ENCODE measurements around the gene SDK1. TPM values are rescaled to one million over a fixed set of nuclear protein-coding genes. Genes with fewer than 3 reads are reported as not detected.

Gene SDK1
- total and polyA plus RNA-seq, 2 of the 8 experiments (the other 6 are each of a cell fraction or from before 2014, with no cell fraction given), result 3.3 to 7.2 TPM

DNA sequence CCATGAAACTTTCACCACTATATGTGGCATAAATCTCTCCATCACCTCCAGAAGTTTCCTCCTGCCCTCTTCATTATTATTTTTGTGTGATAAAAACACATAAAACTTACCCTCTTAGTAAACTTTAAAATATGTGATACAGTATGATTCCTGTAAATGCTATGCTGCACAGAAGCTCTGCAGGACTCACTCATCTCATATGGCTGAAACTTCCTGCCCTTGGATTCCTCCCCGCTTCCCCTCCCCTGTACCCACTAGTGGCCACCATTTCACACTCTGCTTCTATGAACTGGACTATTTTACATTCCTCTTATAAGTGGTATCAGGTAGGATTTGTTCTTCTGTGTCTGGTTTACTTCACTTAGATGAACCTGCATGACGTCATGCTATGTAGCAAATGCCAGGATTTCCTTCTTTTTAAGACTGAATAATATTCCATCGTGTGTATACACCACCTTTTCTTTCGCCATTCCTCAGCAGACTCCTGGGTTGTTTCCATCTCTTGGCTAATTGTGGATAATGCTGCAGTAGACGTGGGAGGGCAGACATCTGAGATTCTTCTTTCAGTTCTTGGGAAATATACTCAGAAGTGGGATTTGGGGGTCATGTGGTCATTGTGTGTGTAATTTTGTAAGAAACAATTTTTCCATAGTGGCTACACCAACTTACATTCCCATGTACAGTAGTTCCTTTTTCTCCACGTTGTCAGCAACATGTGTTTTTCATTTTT lies 335.2 kb downstream of the SDK1 start:
- Histone ChIP-seq H3K23ac (ENCODE audit: insufficient read length) (no peak overlapping the region), H2BK20ac (ENCODE audit: low read length) (no peak overlapping the region), H4K20me1 (replicated peaks in 1 of 2; ENCODE audit: control insufficient read depth in 1 of 2, insufficient read depth in 2 of 2, low read length in 2 of 2) (no peaks in the 10 kb centered on the region), H3K4ac (replicated peaks; ENCODE audit: insufficient read length, low read depth, low read length) (no peak overlapping the region), H2BK15ac (ENCODE audit: low read length) (no peak overlapping the region), H3K36me3 (ENCODE audit: control insufficient read depth in 2 of 4, insufficient read depth in 4 of 4, low read length in 3 of 4) (no peaks in the 10 kb centered on the region), H3K27me3 (replicated peaks in 1 of 4; ENCODE audit: control insufficient read depth in 3 of 4, extremely low read depth in 1 of 4, insufficient read depth in 3 of 4, low read length in 3 of 4) (no peaks in the 10 kb centered on the region), H2BK12ac (ENCODE audit: low read depth, low read length) (no peak overlapping the region), H2AFZ (ENCODE audit: low read length) (no peak overlapping the region), H3K14ac (ENCODE audit: insufficient read length) (no peak overlapping the region), H3K18ac (ENCODE audit: extremely low read depth, low read length) (no peak overlapping the region), H3K4me3 (ENCODE audit: extremely low read depth in 1 of 4, insufficient read depth in 2 of 4, low read depth in 3 of 4, low read length in 4 of 4) (no peak overlapping the region), H4K5ac (ENCODE audit: insufficient read length, low read depth, low read length) (no peak overlapping the region), H3K23me2 (ENCODE audit: low read depth, low read length) (no peaks in the 10 kb centered on the region), H2AK5ac (ENCODE audit: low read depth, low read length) (no peak overlapping the region), H2BK5ac (ENCODE audit: low read depth, low read length) (no peak overlapping the region), H3K9me3 (ENCODE audit: insufficient read depth in 2 of 2, low read depth in 1 of 2, low read length in 1 of 2) (no peaks in the 10 kb centered on the region), H3K4me2 (ENCODE audit: insufficient read depth in 1 of 2, low read depth in 2 of 2, low read length in 2 of 2) (no peak overlapping the region), H4K91ac (replicated peaks; ENCODE audit: insufficient read length, low read length) (no peak overlapping the region), H3K79me2 (ENCODE audit: control insufficient read depth in 1 of 2, insufficient read depth in 2 of 2, low read length in 2 of 2) (no peaks in the 10 kb centered on the region), H2BK120ac (replicated peaks; ENCODE audit: low read depth, low read length) (no peak overlapping the region), H3K79me1 (ENCODE audit: low read depth, low read length) (no peaks in the 10 kb centered on the region), H3K27ac (ENCODE audit: low read depth, low read length) (no peak overlapping the region), H3K56ac (replicated peaks; ENCODE audit: insufficient read length, low read depth, low read length) (no peak overlapping the region), H3K4me1 (replicated peaks in 1 of 4; ENCODE audit: control insufficient read depth in 3 of 4, insufficient read depth in 4 of 4, low read length in 3 of 4) (no peaks in the 10 kb centered on the region), H3K9ac (replicated peaks in 1 of 4; ENCODE audit: extremely low read depth in 1 of 4, low read depth in 3 of 4, low read length in 3 of 4) (no peak overlapping the region), H4K8ac (ENCODE audit: extremely low read depth, insufficient read depth, low read length) (no peak overlapping the region)
- DNase-seq (ENCODE audit: low read depth in 1 of 2, low spot score in 2 of 2), result no peak
- 86% methylated on average over 6 of the region's 6 CpGs; no CpG with 5 or more reads in 1 of the 2 experiments for WGBS, 2 experiments (ENCODE audit: extremely low coverage in 1 of 2, insufficient coverage in 1 of 2, insufficient read length in 1 of 2, insufficient replicate concordance in 2 of 2, low coverage in 1 of 2, low lambda C conversion rate in 2 of 2, missing lambda C conversion rate in 1 of 2)
- FAIRE-seq, result no peak
- CTCF ChIA-PET (ENCODE audit: partially characterized antibody), result interaction anchor here (0.5 kb wide), 2 partner anchors 31 to 181 kb away, joined by 3 read pairs; no protein-coding TSS in a partner anchor
- POLR2A ChIA-PET (ENCODE audit: partially characterized antibody), result no interaction called here
- TF ChIP-seq EP300 (IDR thresholded peaks at IDR 0.05; ENCODE audit: borderline replicate concordance in 1 of 2, low read depth in 2 of 2, low read length in 2 of 2) (no peak), SP2 (IDR thresholded peaks at IDR 0.05; ENCODE audit: low read length) (no peak), HDAC2 (IDR thresholded peaks at IDR 0.05; ENCODE audit: borderline replicate concordance in 1 of 2, low read depth in 2 of 2, low read length in 2 of 2) (no peak), RAD21 (IDR thresholded peaks at IDR 0.05 in 1 of 2, conservative IDR thresholded peaks at IDR 0.05 in 1 of 2; ENCODE audit: low read depth in 2 of 2, low read length in 2 of 2) (no peak)
